Inferior parietal cortex (tissue), 1 donor: ENCODE data around the gene AHCYL2.
A peak's percentile ranks its signal among the peaks of the same experiment; 100 is the strongest.
"Not testable (repeated sequence)": the region's sequence is repeated elsewhere in the genome, so short reads cannot be mapped to it uniquely, and the experiment has no call there.

Experiments
- DNase-seq: peaks from one replicate; pipeline ENCODE4 v3.0.0-alpha.2; 2016; ENCODE audit errors: extremely low spot score

Gene AHCYL2

GRCh38 chr7:129285111-129285510 is 60.3 kb downstream of the AHCYL2 start:
- no peak for DNase-seq

- no peak for DNase-seq
Observed at GRCh38 chr7:129292861-129293260, 68.0 kb downstream of the AHCYL2 start.

GRCh38 chr7:129295015-129295423 is 70.2 kb downstream of the AHCYL2 start:
- peak; percentile 18 for DNase-seq

GRCh38 chr7:129298268-129298893 is 73.6 kb downstream of the AHCYL2 start:
- DNase-seq, result peak; percentile 62

GRCh38 chr7:129299889-129300288 is 75.1 kb downstream of the AHCYL2 start:
- no peak for DNase-seq

GRCh38 chr7:129300299-129300698 is 75.5 kb downstream of the AHCYL2 start:
- not testable (repeated sequence) for DNase-seq

- no peak for DNase-seq
Observed at GRCh38 chr7:129307592-129307991, 82.8 kb downstream of the AHCYL2 start.

- DNase-seq, result no peak
Observed at GRCh38 chr7:129308047-129308446, 83.2 kb downstream of the AHCYL2 start.

- no peak for DNase-seq
Observed at GRCh38 chr7:129311429-129311828, 86.6 kb downstream of the AHCYL2 start.

- no peak for DNase-seq
Observed at GRCh38 chr7:129313282-129313681, 88.5 kb downstream of the AHCYL2 start.

- DNase-seq, result peak; percentile 70
Observed at GRCh38 chr7:129315960-129316359, 91.1 kb downstream of the AHCYL2 start.

GRCh38 chr7:129317450-129317849 is 92.6 kb downstream of the AHCYL2 start:
- DNase-seq, result no peak

GRCh38 chr7:129327076-129327475 is 102.2 kb downstream of the AHCYL2 start:
- no peak for DNase-seq

- DNase-seq, result no peak
Observed at GRCh38 chr7:129332254-129333035, 107.6 kb downstream of the AHCYL2 start.

GRCh38 chr7:129334473-129334872 is 109.6 kb downstream of the AHCYL2 start:
- no peak for DNase-seq

- no peak for DNase-seq
Observed at GRCh38 chr7:129338450-129338849, 113.6 kb downstream of the AHCYL2 start.

- no peak for DNase-seq
Observed at GRCh38 chr7:129341212-129341611, 116.4 kb downstream of the AHCYL2 start.

GRCh38 chr7:129341816-129342806 is 117.3 kb downstream of the AHCYL2 start:
- no peak for DNase-seq

- peak; percentile 77 for DNase-seq
Observed at GRCh38 chr7:129343099-129343700, 118.4 kb downstream of the AHCYL2 start.

GRCh38 chr7:129347330-129347729 is 122.5 kb downstream of the AHCYL2 start:
- no peak for DNase-seq

GRCh38 chr7:129348023-129348740 is 123.4 kb downstream of the AHCYL2 start:
- DNase-seq, result no peak
